HG02884 (cell line): ENCODE measurements around the gene BANF2.
"Not testable (repeated sequence)": the region's sequence is repeated elsewhere in the genome, so short reads cannot be mapped to it uniquely, and the experiment has no call there.

ENCODE experiments used
- ATAC-seq: cut with Tn5 transposase; IDR thresholded peaks from one replicate; pipeline ENCODE4 v1.9.1; 2021; ENCODE audit warnings: mild to moderate bottlenecking, moderate library complexity; ENCODE audit not compliant: unreplicated experiment

BANF2 gene

GRCh38 chr20:17699931-17700351, at the start of gene BANF2:
TSS of gene BANF2 (plus strand) at chr20:17699966. CDS start at chr20:17725026, 25,060 bp downstream.
- ATAC-seq: no peak

- ATAC-seq: no peak
Observed at GRCh38 chr20:17650301-17651128, 49.3 kb upstream of the BANF2 start.

- ATAC-seq: no peak
Observed at GRCh38 chr20:17651129-17651759, 48.5 kb upstream of the BANF2 start.

- no peak for ATAC-seq
Observed at GRCh38 chr20:17651760-17652388, 47.9 kb upstream of the BANF2 start.

GRCh38 chr20:17652411-17652810, 47.4 kb upstream of the BANF2 start:
- no peak for ATAC-seq

- no peak for ATAC-seq
Observed at GRCh38 chr20:17653835-17654648, 45.7 kb upstream of the BANF2 start.

GRCh38 chr20:17654649-17655285, 45.0 kb upstream of the BANF2 start:
- no peak for ATAC-seq

- ATAC-seq: no peak
Observed at GRCh38 chr20:17655286-17655651, 44.5 kb upstream of the BANF2 start.

GRCh38 chr20:17655865-17656479, 43.8 kb upstream of the BANF2 start:
- ATAC-seq: no peak

- ATAC-seq: no peak
Observed at GRCh38 chr20:17657079-17657825, 42.5 kb upstream of the BANF2 start.

- no peak for ATAC-seq
Observed at GRCh38 chr20:17657898-17658647, 41.7 kb upstream of the BANF2 start.

GRCh38 chr20:17658648-17658993, 41.1 kb upstream of the BANF2 start:
- no peak for ATAC-seq

- ATAC-seq: not testable (repeated sequence)
Observed at GRCh38 chr20:17659344-17659743, 40.4 kb upstream of the BANF2 start.

- no peak for ATAC-seq
Observed at GRCh38 chr20:17659801-17660200, 40.0 kb upstream of the BANF2 start.

GRCh38 chr20:17660667-17661066, 39.1 kb upstream of the BANF2 start:
- no peak for ATAC-seq

- no peak for ATAC-seq
Observed at GRCh38 chr20:17661121-17661744, 38.5 kb upstream of the BANF2 start.

GRCh38 chr20:17662333-17663039, 37.3 kb upstream of the BANF2 start:
- no peak for ATAC-seq

- no peak for ATAC-seq
Observed at GRCh38 chr20:17663040-17663399, 36.7 kb upstream of the BANF2 start.
